Testis (tissue), 3 donors: ENCODE data around the gene SEMA3E. TPM values are rescaled to one million over a fixed set of nuclear protein-coding genes. Genes with fewer than 3 reads are reported as not detected.

ENCODE experiments used
- DNase-seq: peaks from one replicate; pipeline ENCODE4 v3.0.0-alpha.2; 2019
- H3K27ac ChIP-seq, 2 donors: fragments of 200-600 bp; sonication (generic); one replicate each; pipeline ENCODE4 v1.5.1; 2019
- H3K27me3 ChIP-seq: fragments of 200-600 bp; sonication (generic); one replicate; pipeline ENCODE4 v1.5.1; 2019
- H3K36me3 ChIP-seq: fragments of 200-600 bp; sonication (generic); one replicate; pipeline ENCODE4 v1.5.1; 2017; ENCODE audit warnings: low read depth; ENCODE audit errors: missing control alignments
- H3K4me1 ChIP-seq: fragments of 200-600 bp; sonication (generic); one replicate; pipeline ENCODE4 v1.5.1; 2019
- H3K4me3 ChIP-seq, 2 donors: fragments of 200-600 bp; sonication (generic); one replicate each; pipeline ENCODE4 v1.5.1; 2017 to 2019
- H3K9me3 ChIP-seq: fragments of 200-600 bp; sonication (generic); one replicate; pipeline ENCODE4 v1.5.1; 2017
- CTCF ChIP-seq, 3 experiments: fragments of 450-650 bp in 2 of 3; fragments of 200-600 bp in 1 of 3; sonication (generic) in 1 of 3; IDR thresholded peaks; one replicate each; pipeline ENCODE4 v1.5.1; 2016 to 2019; ENCODE audit warnings: antibody characterized with exemption in 3 of 3, mild to moderate bottlenecking in 2 of 3, moderate library complexity in 1 of 3
- POLR2A ChIP-seq: fragments of 450-650 bp; IDR thresholded peaks from one replicate; pipeline ENCODE4 v1.6.1; 2017; ENCODE audit warnings: antibody characterized with exemption, mild to moderate bottlenecking, moderate library complexity
- WGBS, 2 donors: methylation state at CpG; one replicate each; pipeline ENCODE4 v1.1.5; 2018; 5-methylcytosine and 5-hydroxymethylcytosine counted together
- intact Hi-C: fragments of 100-400 bp; cut with DNase I; formaldehyde crosslinking; loops from one replicate; pipeline ENCODE4 v1.15.1; 2023; ENCODE audit warnings: low total_unique reads
- polyA plus RNA-seq: library from polyadenylated mRNA; stranded (reverse); fragments of 350-450 nt; fragmentation: Illumina TruSeq; extraction: RNeasy Lipid Tissue Mini Kit (QIAGEN cat#74804); gene quantifications from one replicate; pipeline ENCODE4 v1.2.3, GENCODE V29; 2014; ENCODE audit warnings: low read depth, low replicate concordance; ENCODE audit not compliant: insufficient read depth
- total RNA-seq, 2 donors: library from RNA; depleted of rRNA; stranded (reverse); fragments of >200 nt; gene quantifications; one replicate each; pipeline ENCODE4 v1.2.3, GENCODE V29; 2016

Gene SEMA3E
- total and polyA plus RNA-seq, 3 donors from 2014 or later = 0.19 to 0.47 (median 0.36) TPM

GRCh38 chr7:83502636-83503035 is 146.3 kb downstream of the SEMA3E start:
- TF ChIP-seq POLR2A (no peak), CTCF (IDR thresholded peaks at IDR 0.05) (no peak)
- no peaks in the 10 kb centered on the region for H3K36me3 ChIP-seq
- no peaks in the 10 kb centered on the region for H3K9me3 ChIP-seq
- H3K27me3 ChIP-seq = no peaks in the 10 kb centered on the region
- H3K4me1 ChIP-seq = no peaks in the 10 kb centered on the region
- 89 to 92% methylated on average over 2 of the region's 2 CpGs for WGBS, 2 donors
- DNase-seq = no peak
- no peak overlapping the region for H3K4me3 ChIP-seq
- no peak overlapping the region for H3K27ac ChIP-seq
- intact Hi-C loops = no loop called here

GRCh38 chr7:83494683-83495082 is 154.3 kb downstream of the SEMA3E start:
- no peaks in the 10 kb centered on the region for H3K9me3 ChIP-seq
- 89 to 90% methylated on average over 2 of the region's 2 CpGs for WGBS, 2 donors
- intact Hi-C loops = no loop called here
- no peak for DNase-seq
- no peaks in the 10 kb centered on the region for H3K4me1 ChIP-seq
- TF ChIP-seq CTCF (IDR thresholded peaks at IDR 0.05) (no peak), POLR2A (no peak)
- H3K27ac ChIP-seq = no peak overlapping the region
- H3K27me3 ChIP-seq = no peaks in the 10 kb centered on the region
- H3K36me3 ChIP-seq = no peaks in the 10 kb centered on the region
- H3K4me3 ChIP-seq = no peak overlapping the region

GRCh38 chr7:83492802-83493201 is 156.1 kb downstream of the SEMA3E start:
- no peak overlapping the region for H3K27ac ChIP-seq
- 75 to 85% methylated on average over 3 of the region's 3 CpGs for WGBS, 2 donors
- no peak for TF ChIP-seq CTCF (IDR thresholded peaks at IDR 0.05)
- no peak for TF ChIP-seq POLR2A

GRCh38 chr7:83487801-83488200 is 161.1 kb downstream of the SEMA3E start:
- intact Hi-C loops = no loop called here
- DNase-seq = no peak
- 90 to 92% methylated on average over 2 of the region's 2 CpGs for WGBS, 2 donors
- H3K27me3 ChIP-seq = no peaks in the 10 kb centered on the region
- TF ChIP-seq CTCF (IDR thresholded peaks at IDR 0.05) = no peak
- TF ChIP-seq POLR2A = no peak
- no peak overlapping the region for H3K4me3 ChIP-seq
- H3K36me3 ChIP-seq = no peaks in the 10 kb centered on the region
- no peak overlapping the region for H3K27ac ChIP-seq
- no peaks in the 10 kb centered on the region for H3K4me1 ChIP-seq
- no peaks in the 10 kb centered on the region for H3K9me3 ChIP-seq

More at GRCh38 chr7:83492802-83493201, 156.1 kb downstream of the SEMA3E start:
- Histone ChIP-seq H3K4me3 (no peak overlapping the region), H3K4me1 (no peaks in the 10 kb centered on the region), H3K36me3 (no peaks in the 10 kb centered on the region), H3K27me3 (no peaks in the 10 kb centered on the region), H3K9me3 (no peaks in the 10 kb centered on the region)
- DNase-seq = no peak
- intact Hi-C loops = no loop called here

- Histone ChIP-seq H3K4me3 (no peak overlapping the region), H3K9me3 (no peaks in the 10 kb centered on the region), H3K4me1 (no peaks in the 10 kb centered on the region), H3K27ac (no peak overlapping the region), H3K27me3 (no peaks in the 10 kb centered on the region), H3K36me3 (no peaks in the 10 kb centered on the region)
- intact Hi-C loops = no loop called here
- DNase-seq = no peak
- 67 to 79% methylated on average over 2 of the region's 2 CpGs for WGBS, 2 donors
- TF ChIP-seq CTCF (IDR thresholded peaks at IDR 0.05) = no peak
- no peak for TF ChIP-seq POLR2A
These were observed 162.0 kb downstream of the SEMA3E start for GRCh38 chr7:83486957-83487356.
